Common myeloid progenitor, CD34-positive (primary cell): ENCODE measurements around the gene PSORS1C1.
A peak's percentile ranks its signal among the peaks of the same experiment; 100 is the strongest.

Experiments used
- CTCF ChIA-PET: fragments of 350-600 bp; sonication (Branson Sonifier 250); formaldehyde crosslinking; loops from one replicate; lab custom pipeline; 2021; ENCODE audit warnings: antibody characterized with exemption; lab: Charles Lee
- POLR2A ChIA-PET: fragments of 350-600 bp; sonication (Branson Sonifier 250); formaldehyde crosslinking; loops from one replicate; lab custom pipeline; 2021; ENCODE audit warnings: antibody characterized with exemption; lab: Charles Lee
- DNase-seq, 3 donors: peaks; one replicate each; pipeline versions ENCODE4 v3.0.0 to v3.0.0-alpha.2; 2013
- H3K27ac ChIP-seq, 2 experiments: 1 replicate in 1 of 2; 2 replicates in 1 of 2; pipeline ENCODE4 v1.7.0; 2013; ENCODE audit warnings: inconsistent platforms in 2 of 2, low read length in 2 of 2, mild to moderate bottlenecking in 2 of 2, low read depth in 1 of 2, moderate library complexity in 1 of 2; ENCODE audit not compliant: severe bottlenecking in 2 of 2, insufficient read depth in 1 of 2, poor library complexity in 1 of 2
- H3K27me3 ChIP-seq, 5 experiments: replicated peaks in 2 of 5; 1 replicate in 3 of 5; 2 replicates in 2 of 5; pipeline versions ENCODE4 v1.6.1 to v1.7.0; 2013; ENCODE audit warnings: low read length in 4 of 5, mild to moderate bottlenecking in 2 of 5, moderate library complexity in 2 of 5, inconsistent platforms in 1 of 5; ENCODE audit not compliant: insufficient read depth in 5 of 5, control insufficient read depth in 4 of 5
- H3K36me3 ChIP-seq, 4 experiments: 1 replicate in 2 of 4; 2 replicates in 2 of 4; pipeline versions ENCODE4 v1.6.1 to v1.7.0; 2013; ENCODE audit warnings: low read length in 3 of 4, control low read depth in 1 of 4, mild to moderate bottlenecking in 1 of 4; ENCODE audit not compliant: control insufficient read depth in 4 of 4, insufficient read depth in 4 of 4
- H3K4me1 ChIP-seq, 4 experiments: 1 replicate in 3 of 4; 2 replicates in 1 of 4; pipeline versions ENCODE4 v1.6.1 to v1.7.1; 2013; ENCODE audit warnings: low read length in 3 of 4, mild to moderate bottlenecking in 3 of 4, control low read depth in 1 of 4, inconsistent platforms in 1 of 4, moderate library complexity in 1 of 4; ENCODE audit not compliant: control insufficient read depth in 4 of 4, insufficient read depth in 4 of 4; ENCODE audit errors: control extremely low read depth in 1 of 4
- H3K4me3 ChIP-seq, 7 experiments: 1 replicate in 4 of 7; 2 replicates in 3 of 7; pipeline versions ENCODE4 v1.5.1 to v1.7.0; 2013; ENCODE audit warnings: mild to moderate bottlenecking in 7 of 7, low read length in 6 of 7, moderate library complexity in 6 of 7, inconsistent platforms in 2 of 7, low read depth in 2 of 7, control low read depth in 1 of 7; ENCODE audit not compliant: insufficient read depth in 4 of 7, control insufficient read depth in 1 of 7; ENCODE audit errors: extremely low read depth in 1 of 7
- H3K9me3 ChIP-seq, 5 experiments: 1 replicate in 4 of 5; 2 replicates in 1 of 5; pipeline versions ENCODE4 v1.6.1 to v1.7.1; 2013; ENCODE audit warnings: low read length in 4 of 5, mild to moderate bottlenecking in 2 of 5, inconsistent platforms in 1 of 5, low read depth in 1 of 5, moderate library complexity in 1 of 5; ENCODE audit not compliant: control insufficient read depth in 4 of 5, insufficient read depth in 2 of 5; ENCODE audit errors: control extremely low read depth in 1 of 5
- WGBS: methylation state at CpG from one replicate; pipeline ENCODE4 v1.1.5; 2013; ENCODE audit not compliant: insufficient coverage; 5-methylcytosine and 5-hydroxymethylcytosine counted together

PSORS1C1 gene

GRCh38 chr6:31122791-31123706, 8.4 kb downstream of the PSORS1C1 start:
- H3K4me1 ChIP-seq = peaks cover 0 to 16% (median 11%) of the 10 kb centered on the region in 4 experiments
- H3K27ac ChIP-seq = no peak overlapping the region
- no peak for DNase-seq
- 59% methylated on average over 13 of the region's 16 CpGs for WGBS
- no peaks in the 10 kb centered on the region for H3K9me3 ChIP-seq
- ChIA-PET CTCF (interaction anchor here (0.8 to 1.1 kb wide), 3 partner anchors 9 to 89 kb away, joined by 3 read pairs; no protein-coding TSS in a partner anchor), POLR2A (no interaction called here)
- no peaks in the 10 kb centered on the region for H3K27me3 ChIP-seq
- H3K4me3 ChIP-seq = no peak overlapping the region
- H3K36me3 ChIP-seq = no peaks in the 10 kb centered on the region

GRCh38 chr6:31125162-31125561, 10.6 kb downstream of the PSORS1C1 start:
- H3K27ac ChIP-seq = no peak overlapping the region
- no peaks in the 10 kb centered on the region for H3K36me3 ChIP-seq
- peaks cover 0 to 16% (median 11%) of the 10 kb centered on the region in 4 experiments for H3K4me1 ChIP-seq
- POLR2A ChIA-PET = no interaction called here
- H3K9me3 ChIP-seq = no peaks in the 10 kb centered on the region
- no peak for DNase-seq
- no peak overlapping the region for H3K4me3 ChIP-seq
- CTCF ChIA-PET = interaction anchor here (1.2 to 4.7 kb wide), 4 partner anchors 9 to 38 kb away, joined by 3 to 36 read pairs (median 11); partner anchors contain the start of genes PSORS1C1 and PSORS1C2
- 63% methylated on average over 5 of the region's 8 CpGs for WGBS
- H3K27me3 ChIP-seq = no peaks in the 10 kb centered on the region

- H3K27ac ChIP-seq = no peak overlapping the region
- peak in 2 of 3 donors; percentile 46 to 64 for DNase-seq
- ChIA-PET POLR2A (no interaction called here), CTCF (interaction anchor here (0.7 to 4.7 kb wide), 11 partner anchors 10 to 210 kb away, joined by 3 to 36 read pairs (median 5); partner anchors contain the start of genes C6orf15, PSORS1C1 and PSORS1C2)
- no peak overlapping the region for H3K4me3 ChIP-seq
- no peaks in the 10 kb centered on the region for H3K27me3 ChIP-seq
- no peaks in the 10 kb centered on the region for H3K36me3 ChIP-seq
- WGBS = 75% methylated on average over 11 of the region's 12 CpGs
- H3K9me3 ChIP-seq = no peaks in the 10 kb centered on the region
- peaks cover 0 to 16% (median 11%) of the 10 kb centered on the region in 4 experiments for H3K4me1 ChIP-seq
Observed at GRCh38 chr6:31125586-31126363, 11.2 kb downstream of the PSORS1C1 start.

- Histone ChIP-seq H3K4me3 (no peak overlapping the region), H3K9me3 (no peaks in the 10 kb centered on the region), H3K27me3 (no peaks in the 10 kb centered on the region), H3K4me1 (peaks cover 0 to 16% (median 11%) of the 10 kb centered on the region in 4 experiments), H3K27ac (no peak overlapping the region), H3K36me3 (no peaks in the 10 kb centered on the region)
- ChIA-PET CTCF (interaction anchor here (0.7 to 4.7 kb wide), 14 partner anchors 8 to 304 kb away, joined by 3 to 36 read pairs (median 4); partner anchors contain the start of genes C6orf15, PSORS1C1 and PSORS1C2), POLR2A (no interaction called here)
- no peak for DNase-seq
- 92% methylated on average over 14 of the region's 16 CpGs for WGBS
Observed at GRCh38 chr6:31126396-31127175, 12.0 kb downstream of the PSORS1C1 start.

- peak; percentile 36 to 68 (median 53) for DNase-seq
- POLR2A ChIA-PET = no interaction called here
- 32% methylated on average over 6 of the region's 8 CpGs for WGBS
Observed at GRCh38 chr6:31128093-31128676, 13.6 kb downstream of the PSORS1C1 start.

GRCh38 chr6:31129130-31129529, 14.5 kb downstream of the PSORS1C1 start:
- Histone ChIP-seq H3K4me3 (no peak overlapping the region), H3K4me1 (peaks cover 0 to 16% (median 11%) of the 10 kb centered on the region in 4 experiments), H3K36me3 (no peaks in the 10 kb centered on the region), H3K9me3 (no peaks in the 10 kb centered on the region), H3K27ac (no peak overlapping the region), H3K27me3 (no peaks in the 10 kb centered on the region)
- WGBS = 67% methylated on average over 3 of the region's 4 CpGs
- CTCF ChIA-PET = interaction anchor here (0.6 to 2.2 kb wide), 15 partner anchors 8 to 248 kb away, joined by 3 to 8 read pairs (median 4); partner anchors contain the start of genes CCHCR1 and TCF19
- POLR2A ChIA-PET = no interaction called here
- DNase-seq = no peak

More at GRCh38 chr6:31128093-31128676, 13.6 kb downstream of the PSORS1C1 start:
- H3K4me3 ChIP-seq = no peak overlapping the region
- H3K27ac ChIP-seq = no peak overlapping the region
- H3K9me3 ChIP-seq = no peaks in the 10 kb centered on the region
- peaks cover 0 to 16% (median 11%) of the 10 kb centered on the region in 4 experiments for H3K4me1 ChIP-seq
- CTCF ChIA-PET = interaction anchor here (0.7 to 4.7 kb wide), 8 partner anchors 9 to 215 kb away, joined by 3 to 36 read pairs (median 6); partner anchors contain the start of genes PSORS1C1 and PSORS1C2
- H3K27me3 ChIP-seq = no peaks in the 10 kb centered on the region
- H3K36me3 ChIP-seq = no peaks in the 10 kb centered on the region
